SJCRH30 (cell line): ENCODE results near the gene MAML2. TPM values are rescaled to one million over a fixed set of nuclear protein-coding genes. Genes with fewer than 3 reads are reported as not detected.
"Not testable (repeated sequence)": the region's sequence is repeated elsewhere in the genome, so short reads cannot be mapped to it uniquely, and the experiment has no call there.

Experiments used
- DNase-seq, 2 experiments: peaks; one replicate each; pipeline ENCODE4 v3.0.0-alpha.2; 2015 to 2020
- H3K27ac ChIP-seq: fragments of 250-450 bp; sonication (Bioruptor Pico); 2 replicates; pipeline ENCODE4 v1.5.1; 2020; ENCODE audit warnings: mild to moderate bottlenecking, moderate library complexity
- H3K27me3 ChIP-seq: fragments of 250-450 bp; sonication (Bioruptor Pico); 2 replicates; pipeline ENCODE4 v1.5.1; 2020; ENCODE audit warnings: mild to moderate bottlenecking, moderate library complexity
- H3K36me3 ChIP-seq: fragments of 250-450 bp; sonication (Bioruptor Pico); 2 replicates; pipeline ENCODE4 v1.5.1; 2020; ENCODE audit warnings: mild to moderate bottlenecking, moderate library complexity
- H3K4me1 ChIP-seq: fragments of 250-450 bp; sonication (Bioruptor Pico); 2 replicates; pipeline ENCODE4 v1.5.1; 2020; ENCODE audit warnings: mild to moderate bottlenecking, moderate library complexity
- H3K4me3 ChIP-seq: fragments of 250-450 bp; sonication (Bioruptor Pico); 2 replicates; pipeline ENCODE4 v1.5.1; 2020; ENCODE audit warnings: mild to moderate bottlenecking, moderate library complexity
- H3K9me3 ChIP-seq: fragments of 250-450 bp; sonication (Bioruptor Pico); replicated peaks from 2 replicates; pipeline ENCODE4 v1.5.1; 2020; ENCODE audit warnings: mild to moderate bottlenecking, moderate library complexity
- total RNA-seq: library from RNA; depleted of rRNA; stranded (reverse); fragments of >200 nt; shearing (Covaris generic); gene quantifications from 2 replicates; pipeline ENCODE4 v1.2.3, GENCODE V29; 2014

The MAML2 gene
- total RNA-seq, 1 experiment from 2014 or later = 2.1 TPM

DNA sequence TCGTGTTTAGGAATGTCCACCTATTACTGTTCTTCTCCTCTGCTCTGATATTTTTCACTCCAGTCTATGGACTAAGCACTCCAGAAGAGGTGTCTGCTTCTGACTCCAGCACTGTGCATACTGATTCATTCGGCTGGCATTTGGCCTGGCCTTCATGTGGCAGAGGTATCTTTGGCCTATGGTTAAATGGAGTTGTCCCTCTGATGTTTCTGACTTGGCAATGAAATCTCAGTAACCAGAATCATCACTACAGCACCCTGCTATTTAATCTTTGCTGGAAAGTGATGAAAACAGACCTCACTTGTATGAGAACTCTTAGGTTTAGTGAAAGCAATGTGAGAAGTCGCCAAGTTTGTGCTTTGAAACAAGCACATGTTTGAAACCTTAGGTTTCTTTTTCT is 155.2 kb downstream of the MAML2 start:
- H3K4me3 ChIP-seq = no peak overlapping the region
- no peaks in the 10 kb centered on the region for H3K4me1 ChIP-seq
- DNase-seq = no peak
- no peaks in the 10 kb centered on the region for H3K9me3 ChIP-seq
- H3K27me3 ChIP-seq = no peaks in the 10 kb centered on the region
- no peaks in the 10 kb centered on the region for H3K36me3 ChIP-seq
- no peak overlapping the region for H3K27ac ChIP-seq

DNA sequence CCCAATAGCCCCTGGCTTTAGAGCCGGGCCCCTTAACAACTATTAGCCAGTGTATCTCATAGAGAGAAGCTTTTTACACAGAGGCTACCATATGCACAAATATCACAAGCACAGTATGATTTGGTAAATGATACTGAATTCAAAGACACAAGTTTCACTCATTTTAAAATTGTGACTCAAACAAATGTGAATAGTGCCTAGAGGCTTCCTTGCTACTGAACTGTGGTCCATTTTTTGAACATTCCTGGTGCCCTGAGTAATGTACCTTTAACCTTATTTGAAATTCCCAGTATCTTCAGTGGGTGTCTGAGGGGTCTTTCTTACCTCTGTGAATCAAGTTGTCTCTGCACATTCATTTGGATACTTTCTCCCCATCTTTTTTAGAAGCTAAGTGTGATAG is 156.2 kb downstream of the MAML2 start:
- Histone ChIP-seq H3K9me3 (no peaks in the 10 kb centered on the region), H3K27ac (no peak overlapping the region), H3K4me1 (no peaks in the 10 kb centered on the region), H3K27me3 (no peaks in the 10 kb centered on the region), H3K4me3 (no peak overlapping the region), H3K36me3 (no peaks in the 10 kb centered on the region)
- no peak for DNase-seq

DNA sequence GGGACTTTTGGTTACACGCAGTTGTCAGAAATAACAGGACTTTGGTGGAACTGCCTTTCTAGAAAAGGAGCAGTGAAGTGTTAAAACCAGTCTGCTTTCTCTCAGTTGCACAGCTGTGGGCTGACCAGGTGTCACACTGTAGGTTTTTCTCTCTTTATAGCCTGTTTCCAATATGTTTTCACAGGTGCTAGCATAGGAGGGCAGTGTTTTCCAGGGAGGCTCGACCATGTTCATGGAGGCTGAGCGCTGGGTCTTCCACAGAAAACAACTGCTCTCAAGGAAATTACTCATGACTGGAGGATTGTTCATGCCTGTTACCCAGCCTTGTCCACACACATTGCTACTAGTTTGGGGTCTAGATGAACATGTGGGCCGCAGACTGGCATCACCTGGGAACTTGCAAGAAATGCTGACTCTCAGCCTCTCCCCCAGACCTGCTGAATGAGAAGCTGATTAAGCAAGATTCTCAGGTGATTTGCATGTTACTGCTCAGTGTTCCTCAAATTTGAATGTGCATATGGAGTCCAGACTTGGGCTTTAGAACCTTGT is 157.7 kb downstream of the MAML2 start:
- DNase-seq = no peak

DNA sequence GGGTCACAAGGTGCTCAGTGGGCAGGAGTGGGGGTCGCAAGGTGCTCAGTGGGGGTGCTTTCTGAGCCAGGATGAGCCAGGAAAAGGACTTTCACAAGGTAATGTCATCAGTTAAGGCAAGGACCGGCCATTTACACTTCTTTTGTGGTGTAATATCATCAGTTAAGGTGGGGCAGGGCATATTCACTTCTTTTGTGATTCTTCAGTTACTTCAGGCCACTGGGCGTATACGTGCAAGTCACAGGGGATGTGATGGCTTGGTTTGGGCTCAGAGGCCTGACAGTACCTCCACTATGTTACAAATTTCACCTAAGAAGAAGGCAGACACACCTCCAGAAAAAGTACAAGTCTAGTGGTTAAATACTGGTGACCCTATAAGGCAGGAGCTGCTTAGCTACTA is 162.1 kb downstream of the MAML2 start:
- DNase-seq, H3K36me3 ChIP-seq, H3K4me1 ChIP-seq, H3K4me3 ChIP-seq, H3K27ac ChIP-seq, H3K27me3 ChIP-seq, H3K9me3 ChIP-seq: not testable (repeated sequence)

More for the DNA sequence above, 157.7 kb downstream of the MAML2 start:
- no peaks in the 10 kb centered on the region for H3K9me3 ChIP-seq
- H3K27me3 ChIP-seq = no peaks in the 10 kb centered on the region
- H3K36me3 ChIP-seq = no peaks in the 10 kb centered on the region
- no peak overlapping the region for H3K4me3 ChIP-seq
- H3K4me1 ChIP-seq = no peaks in the 10 kb centered on the region
- no peak overlapping the region for H3K27ac ChIP-seq

DNA sequence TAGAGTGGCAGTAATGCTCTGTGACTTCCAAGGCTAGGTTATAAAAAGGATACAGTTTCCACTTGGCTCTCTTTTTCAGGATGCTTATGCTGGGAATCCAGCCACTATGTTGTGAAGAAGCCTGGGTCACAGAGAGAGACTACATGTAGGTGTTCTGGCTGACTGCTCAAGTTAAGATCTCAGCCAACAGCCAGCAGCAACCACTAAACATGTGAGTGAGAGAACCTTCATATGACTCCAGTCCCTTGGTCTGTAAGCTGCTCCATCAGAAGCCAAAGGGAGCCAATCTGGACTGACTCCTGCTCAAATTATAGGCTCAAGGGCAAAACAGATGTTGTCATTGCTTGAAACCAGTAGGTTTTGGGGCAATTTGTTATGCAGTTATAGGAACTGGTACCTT is 162.7 kb downstream of the MAML2 start:
- H3K27me3 ChIP-seq = no peaks in the 10 kb centered on the region
- no peaks in the 10 kb centered on the region for H3K4me1 ChIP-seq
- DNase-seq = no peak
- H3K9me3 ChIP-seq = no peaks in the 10 kb centered on the region
- H3K27ac ChIP-seq = no peak overlapping the region
- no peak overlapping the region for H3K4me3 ChIP-seq
- no peaks in the 10 kb centered on the region for H3K36me3 ChIP-seq

DNA sequence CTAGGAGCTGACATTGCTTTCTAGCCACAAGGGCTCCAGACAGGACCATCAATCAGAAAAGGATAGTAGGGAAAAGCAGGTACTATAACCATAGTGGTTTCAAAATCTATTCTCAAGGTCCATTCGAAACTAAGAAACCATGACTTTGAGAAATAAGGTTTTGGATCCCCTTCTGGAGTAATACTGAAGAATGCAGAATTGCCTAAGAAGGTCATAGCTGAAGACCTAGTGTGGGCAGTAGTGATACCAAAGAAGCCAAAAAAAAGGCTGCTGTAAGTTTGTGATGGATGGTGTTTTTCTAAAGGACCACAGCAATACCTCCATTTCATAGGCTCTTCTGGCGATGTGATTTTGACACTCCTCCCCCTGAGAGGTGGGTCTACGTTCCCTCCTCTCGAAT is 163.1 kb downstream of the MAML2 start:
- Histone ChIP-seq H3K4me3 (no peak overlapping the region), H3K4me1 (no peaks in the 10 kb centered on the region), H3K27ac (no peak overlapping the region), H3K9me3 (no peaks in the 10 kb centered on the region), H3K36me3 (no peaks in the 10 kb centered on the region), H3K27me3 (no peaks in the 10 kb centered on the region)
- no peak for DNase-seq

DNA sequence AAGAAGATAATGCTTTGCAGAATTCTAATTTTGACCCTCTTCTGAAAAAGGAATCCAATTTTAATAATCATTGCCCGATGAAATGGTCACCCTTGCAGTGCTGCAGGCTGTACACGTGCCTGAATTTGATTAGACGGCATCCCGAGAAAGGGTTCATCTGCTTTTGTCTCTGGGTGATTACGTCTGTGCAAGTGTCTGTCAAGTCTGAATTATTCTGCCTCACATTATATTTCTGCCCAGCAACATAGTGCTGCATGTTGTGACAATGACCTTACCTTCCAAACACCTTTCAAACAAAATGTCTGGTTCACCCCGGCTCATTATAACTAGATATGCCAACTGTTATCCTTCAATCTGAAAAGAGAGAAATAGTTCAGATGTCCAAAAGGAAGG is 164.1 kb downstream of the MAML2 start:
- no peaks in the 10 kb centered on the region for H3K27me3 ChIP-seq
- no peaks in the 10 kb centered on the region for H3K4me1 ChIP-seq
- no peaks in the 10 kb centered on the region for H3K36me3 ChIP-seq
- H3K9me3 ChIP-seq = no peaks in the 10 kb centered on the region
- H3K4me3 ChIP-seq = no peak overlapping the region
- H3K27ac ChIP-seq = no peak overlapping the region
- no peak for DNase-seq

DNA sequence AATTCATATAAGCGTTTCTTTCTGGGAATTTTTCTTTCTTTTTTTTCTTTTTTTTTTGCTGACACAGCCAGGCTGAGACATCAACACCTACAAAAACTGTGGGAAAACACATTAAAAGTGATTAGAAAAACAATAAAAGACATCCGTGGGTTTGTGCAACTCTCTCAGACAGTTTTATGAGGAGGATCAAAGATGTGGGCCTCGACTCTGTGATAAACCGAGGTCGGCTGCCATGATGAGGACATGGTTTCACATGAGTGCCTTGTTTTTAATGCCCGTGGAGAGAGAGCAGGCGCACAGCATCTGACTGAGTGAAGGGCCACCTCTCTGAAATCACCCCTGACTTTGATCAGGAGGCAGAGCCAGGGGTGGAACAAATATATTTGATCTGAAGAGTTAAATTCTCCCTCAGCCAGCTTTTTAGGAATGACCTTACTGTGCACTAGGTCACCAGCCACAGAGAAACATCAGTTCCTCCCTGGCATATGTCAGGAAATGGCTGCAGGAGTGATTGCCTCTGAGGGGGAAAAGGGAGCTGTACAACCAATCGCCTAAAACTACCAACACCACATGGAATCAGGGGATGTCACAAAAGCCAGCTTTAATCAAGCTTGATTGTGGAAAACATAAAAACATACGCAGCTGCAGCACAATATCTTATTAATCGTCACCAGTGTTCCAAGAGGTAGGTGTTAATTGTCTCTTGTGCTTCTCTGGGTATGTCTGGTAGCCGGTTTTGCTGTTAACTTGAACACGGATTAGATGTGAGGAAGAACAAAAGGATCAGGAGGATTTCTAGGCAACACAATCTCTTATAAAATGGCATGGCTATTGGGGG is 164.7 kb downstream of the MAML2 start:
- Histone ChIP-seq H3K27ac (no peak overlapping the region), H3K9me3 (no peaks in the 10 kb centered on the region), H3K4me3 (no peak overlapping the region), H3K27me3 (no peaks in the 10 kb centered on the region), H3K4me1 (no peaks in the 10 kb centered on the region), H3K36me3 (no peaks in the 10 kb centered on the region)
- DNase-seq = no peak

DNA sequence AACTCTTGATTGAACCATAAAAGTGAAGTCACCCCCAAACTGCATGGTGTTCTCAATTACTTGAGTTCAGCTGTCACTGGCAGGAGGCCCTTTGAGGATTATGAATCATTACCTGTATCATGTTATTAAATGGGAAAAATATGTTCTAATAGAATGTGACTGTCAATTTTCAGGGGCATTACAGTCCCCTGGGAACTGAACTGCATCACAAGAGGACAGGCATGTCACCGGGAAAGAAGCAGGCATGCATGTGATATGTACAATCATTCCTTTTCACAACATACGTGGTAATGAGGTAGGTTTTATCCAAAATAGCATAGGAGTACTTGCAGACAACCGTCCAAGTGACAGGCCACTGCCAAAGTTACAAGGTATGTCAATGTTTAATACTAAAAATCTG is 165.8 kb downstream of the MAML2 start:
- no peak for DNase-seq
- no peaks in the 10 kb centered on the region for H3K36me3 ChIP-seq
- no peak overlapping the region for H3K27ac ChIP-seq
- H3K4me1 ChIP-seq = no peaks in the 10 kb centered on the region
- no peak overlapping the region for H3K4me3 ChIP-seq
- H3K9me3 ChIP-seq = no peaks in the 10 kb centered on the region
- no peaks in the 10 kb centered on the region for H3K27me3 ChIP-seq

DNA sequence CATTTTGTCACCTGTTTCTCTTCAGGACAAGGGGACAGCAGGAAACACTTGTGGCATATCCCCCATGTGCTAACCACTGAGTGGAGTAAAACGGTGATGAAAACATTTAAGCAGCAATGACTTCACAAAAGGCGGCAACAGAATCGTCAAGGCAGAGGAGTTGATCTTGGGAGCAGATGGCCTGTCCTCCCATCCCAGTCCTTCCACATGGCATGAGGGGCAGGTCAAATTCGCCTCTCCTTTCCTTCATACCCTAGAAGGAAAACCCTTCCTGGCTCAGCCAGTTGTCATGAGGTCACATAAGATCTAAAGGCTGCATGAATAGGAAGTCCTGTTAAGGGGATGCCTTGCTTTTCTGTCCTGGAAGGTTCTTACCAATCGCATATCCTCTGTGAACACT is 169.1 kb downstream of the MAML2 start:
- Histone ChIP-seq H3K4me3 (no peak overlapping the region), H3K27me3 (no peaks in the 10 kb centered on the region), H3K9me3 (no peaks in the 10 kb centered on the region), H3K4me1 (no peaks in the 10 kb centered on the region), H3K27ac (no peak overlapping the region), H3K36me3 (no peaks in the 10 kb centered on the region)
- no peak for DNase-seq

DNA sequence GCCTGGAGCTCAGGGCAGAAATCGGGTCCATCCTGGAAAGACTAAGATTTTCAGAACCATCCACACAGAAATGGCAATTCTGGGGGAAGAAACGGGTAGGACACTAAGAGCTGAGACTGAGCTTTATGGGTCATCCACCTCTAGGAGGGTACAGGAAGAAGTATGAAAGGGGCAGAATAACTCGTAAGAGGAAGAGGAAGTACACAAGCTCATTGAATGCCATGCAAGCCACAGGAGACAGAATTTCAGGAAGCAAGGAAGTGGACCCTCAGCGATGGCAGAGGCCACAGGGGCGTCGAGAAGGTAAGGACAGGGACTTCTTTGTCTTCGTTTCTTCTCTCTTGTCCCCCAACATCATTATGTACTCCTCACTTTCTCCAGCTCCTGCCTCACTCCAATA is 169.6 kb downstream of the MAML2 start:
- Histone ChIP-seq H3K27me3 (no peaks in the 10 kb centered on the region), H3K36me3 (no peaks in the 10 kb centered on the region), H3K4me3 (no peak overlapping the region), H3K4me1 (no peaks in the 10 kb centered on the region), H3K27ac (no peak overlapping the region), H3K9me3 (no peaks in the 10 kb centered on the region)
- DNase-seq = no peak

DNA sequence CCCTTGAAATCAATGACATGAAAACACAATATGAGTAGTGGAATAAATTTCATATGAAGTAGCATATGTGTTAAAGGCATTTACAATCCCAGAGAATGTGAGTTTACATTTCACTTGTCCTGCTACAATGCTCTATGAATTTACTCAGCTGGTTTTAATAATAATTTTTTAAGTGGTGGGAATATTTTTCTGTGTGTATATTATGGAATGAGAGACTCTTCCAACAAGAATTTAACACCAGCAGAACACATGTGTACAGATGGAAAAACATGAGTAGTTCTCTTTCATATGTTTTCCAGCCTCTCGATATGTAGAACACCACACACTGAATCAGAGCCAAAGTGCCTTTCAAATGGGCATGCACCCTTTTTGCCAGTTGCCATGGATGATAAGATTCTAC is 170.4 kb downstream of the MAML2 start:
- no peaks in the 10 kb centered on the region for H3K4me1 ChIP-seq
- no peaks in the 10 kb centered on the region for H3K9me3 ChIP-seq
- no peak for DNase-seq
- H3K27ac ChIP-seq = no peak overlapping the region
- no peaks in the 10 kb centered on the region for H3K36me3 ChIP-seq
- no peaks in the 10 kb centered on the region for H3K27me3 ChIP-seq
- no peak overlapping the region for H3K4me3 ChIP-seq

DNA sequence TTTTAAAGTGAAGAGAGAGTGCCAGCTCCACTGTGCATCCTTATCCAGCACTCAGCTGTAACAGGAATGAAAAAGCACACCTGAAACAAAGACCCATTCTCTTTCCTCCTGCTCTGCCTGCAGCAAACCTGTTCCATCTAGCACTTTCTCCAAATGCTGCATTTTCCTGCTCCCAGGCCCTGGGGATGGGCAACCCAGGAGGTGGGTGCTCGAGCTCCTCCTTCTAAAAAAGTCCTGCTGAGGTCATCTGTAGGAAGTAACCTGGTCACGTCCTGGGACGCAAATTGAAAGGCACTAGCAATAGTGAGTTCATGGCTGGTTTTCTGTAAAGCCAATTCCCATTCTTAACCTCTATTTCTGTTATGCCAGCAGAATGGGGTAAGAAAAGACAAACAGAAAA is 173.7 kb downstream of the MAML2 start:
- Histone ChIP-seq H3K4me1 (no peaks in the 10 kb centered on the region), H3K4me3 (no peak overlapping the region), H3K36me3 (no peaks in the 10 kb centered on the region), H3K27me3 (no peaks in the 10 kb centered on the region), H3K27ac (no peak overlapping the region), H3K9me3 (no peaks in the 10 kb centered on the region)
- DNase-seq = no peak

DNA sequence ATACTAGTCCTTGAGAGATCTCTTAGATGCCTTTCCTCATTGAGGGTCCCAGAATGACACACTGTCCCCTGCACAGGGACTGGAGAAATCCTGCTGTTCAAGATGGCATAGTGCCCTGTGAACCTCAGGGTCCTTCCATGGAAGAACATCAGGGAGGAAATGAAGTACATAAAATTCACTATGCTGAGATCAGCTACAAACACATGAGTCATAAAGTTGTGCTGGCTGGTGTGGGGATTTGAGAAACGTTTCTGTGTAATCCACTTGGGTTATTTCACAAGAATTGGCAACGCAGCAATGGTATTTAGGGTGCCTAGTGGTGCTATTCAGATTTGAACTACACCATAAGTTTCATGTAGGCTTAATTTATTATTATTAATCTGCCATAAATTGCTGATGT is 174.4 kb downstream of the MAML2 start:
- DNase-seq = no peak
- H3K4me1 ChIP-seq = no peaks in the 10 kb centered on the region
- H3K27me3 ChIP-seq = no peaks in the 10 kb centered on the region

DNA sequence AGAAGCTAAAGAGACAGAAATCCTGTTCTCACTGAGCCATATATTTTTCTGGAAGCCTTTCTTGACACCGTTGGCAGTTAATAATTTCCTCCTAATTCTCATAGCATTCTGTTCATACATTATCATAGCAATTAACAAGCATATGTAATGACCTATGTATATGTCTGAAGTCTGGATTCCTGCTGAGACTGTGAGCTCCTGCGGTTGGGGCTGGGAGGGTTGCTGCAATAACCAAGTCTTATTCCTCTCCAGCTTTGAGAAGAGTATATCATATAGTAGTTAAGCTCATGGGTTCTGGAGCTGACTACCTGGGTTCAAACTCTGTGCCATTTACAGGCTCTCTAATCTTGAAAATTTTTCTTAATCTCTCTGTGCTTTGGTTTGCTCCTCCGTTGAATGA is 175.2 kb downstream of the MAML2 start:
- Histone ChIP-seq H3K4me3 (no peak overlapping the region), H3K4me1 (peaks cover 5% of the 10 kb centered on the region; the same call in 1 of the 2 replicates), H3K27me3 (no peaks in the 10 kb centered on the region), H3K27ac (no peak overlapping the region), H3K9me3 (no peaks in the 10 kb centered on the region), H3K36me3 (no peaks in the 10 kb centered on the region)
- no peak for DNase-seq

More for the DNA sequence above, 174.4 kb downstream of the MAML2 start:
- Histone ChIP-seq H3K9me3 (no peaks in the 10 kb centered on the region), H3K36me3 (no peaks in the 10 kb centered on the region), H3K4me3 (no peak overlapping the region), H3K27ac (no peak overlapping the region)

DNA sequence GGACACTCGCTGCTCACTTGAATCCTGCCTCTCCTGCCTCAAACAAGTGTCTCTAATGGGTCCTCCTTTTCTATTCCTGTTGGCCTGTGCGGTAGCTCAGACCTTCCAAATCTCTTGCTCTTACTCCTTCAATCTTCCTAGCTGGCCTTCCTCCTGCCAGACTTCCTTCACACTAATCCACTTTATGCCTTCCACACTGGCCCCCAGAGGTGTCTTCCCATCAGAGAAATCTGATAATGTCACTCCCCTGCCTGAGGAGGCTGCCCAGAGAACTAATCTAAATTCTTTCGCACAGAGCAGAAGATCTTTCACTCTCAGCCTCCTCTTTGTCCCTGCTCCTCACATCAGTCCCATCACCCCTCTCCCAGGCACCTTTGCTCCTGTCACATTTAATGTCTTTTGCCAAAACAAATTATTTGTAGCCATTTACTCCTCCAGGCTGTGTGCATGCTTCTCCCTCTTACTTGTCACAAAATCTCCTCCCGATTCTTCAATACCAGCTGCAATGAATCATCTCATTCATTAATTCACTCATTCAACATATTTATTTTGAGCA is 175.7 kb downstream of the MAML2 start:
- Histone ChIP-seq H3K4me3 (no peak overlapping the region), H3K4me1 (peaks cover 7% of the 10 kb centered on the region; the same call in 1 of the 2 replicates), H3K27ac (no peak overlapping the region), H3K27me3 (no peaks in the 10 kb centered on the region), H3K9me3 (no peaks in the 10 kb centered on the region), H3K36me3 (no peaks in the 10 kb centered on the region)
- no peak for DNase-seq
